WTC11 (cell line): ENCODE data around the gene TWF2. TPM values are rescaled to one million over a fixed set of nuclear protein-coding genes. Genes with fewer than 3 reads are reported as not detected.

Experiments
- ATF1 ChIP-seq: sonication (generic); formaldehyde crosslinking; IDR thresholded peaks from 2 replicates; pipeline ENCODE4 v1.8.1; 2023; ENCODE audit warnings: mild to moderate bottlenecking, moderate library complexity, missing genetic modification reagents
- ATF6 ChIP-seq: sonication (generic); formaldehyde crosslinking; IDR thresholded peaks from 2 replicates; pipeline ENCODE4 v1.8.1; 2023; ENCODE audit warnings: mild to moderate bottlenecking, missing genetic modification reagents
- CREB1 ChIP-seq: sonication (generic); formaldehyde crosslinking; IDR thresholded peaks from 2 replicates; pipeline ENCODE4 v1.8.0; 2023; ENCODE audit warnings: mild to moderate bottlenecking, missing genetic modification reagents
- HMGA2 ChIP-seq: fragments of 250-450 bp; sonication (Bioruptor Pico); IDR thresholded peaks from 2 replicates; pipeline ENCODE4 v1.4.0; 2021; ENCODE audit warnings: mild to moderate bottlenecking, moderate library complexity
- MYBL2 ChIP-seq: sonication (generic); formaldehyde crosslinking; IDR thresholded peaks from 2 replicates; pipeline ENCODE4 v1.8.1; 2023; ENCODE audit warnings: mild to moderate bottlenecking, moderate library complexity, missing genetic modification reagents
- NFE2L1 ChIP-seq: sonication (generic); formaldehyde crosslinking; IDR thresholded peaks from 2 replicates; pipeline ENCODE4 v1.8.1; 2023; ENCODE audit warnings: missing genetic modification reagents
- NR3C1 ChIP-seq: sonication (generic); formaldehyde crosslinking; conservative IDR thresholded peaks from 2 replicates; pipeline ENCODE4 v1.8.1; 2023; ENCODE audit warnings: low read depth, mild to moderate bottlenecking, missing genetic modification reagents
- OVOL2 ChIP-seq: fragments of 250-450 bp; sonication (Bioruptor Pico); IDR thresholded peaks from 2 replicates; pipeline ENCODE4 v1.9.0; 2021; ENCODE audit warnings: mild to moderate bottlenecking, borderline replicate concordance
- PRDM15 ChIP-seq: sonication (generic); formaldehyde crosslinking; IDR thresholded peaks from 2 replicates; pipeline ENCODE4 v1.8.0; 2022; ENCODE audit warnings: missing genetic modification reagents
- RELA ChIP-seq: sonication (generic); formaldehyde crosslinking; IDR thresholded peaks from 2 replicates; pipeline ENCODE4 v1.8.1; 2022; ENCODE audit warnings: missing genetic modification reagents, mild to moderate bottlenecking, borderline replicate concordance
- SMAD3 ChIP-seq: sonication (generic); formaldehyde crosslinking; IDR thresholded peaks from 2 replicates; pipeline ENCODE4 v1.8.0; 2022; ENCODE audit warnings: missing genetic modification reagents, mild to moderate bottlenecking, borderline replicate concordance
- ZNF219 ChIP-seq: sonication (generic); formaldehyde crosslinking; IDR thresholded peaks from 2 replicates; pipeline ENCODE4 v1.8.0; 2023; ENCODE audit warnings: missing genetic modification reagents, mild to moderate bottlenecking, borderline replicate concordance
- ZNF396 ChIP-seq: fragments of 250-450 bp; sonication (Bioruptor Pico); IDR thresholded peaks from 2 replicates; pipeline ENCODE4 v1.8.0; 2021; ENCODE audit warnings: mild to moderate bottlenecking, moderate library complexity, borderline replicate concordance
- ZNF671 ChIP-seq: fragments of 250-450 bp; sonication (Bioruptor Pico); IDR thresholded peaks from 2 replicates; pipeline ENCODE4 v1.8.0; 2021; ENCODE audit warnings: mild to moderate bottlenecking
- total RNA-seq: library from RNA; stranded (reverse); gene quantifications from 3 replicates; pipeline ENCODE4 v1.2.3, GENCODE V29; 2021
- TF ChIP-seq, protein P1 (sequence below): sonication (generic); formaldehyde crosslinking; IDR thresholded peaks from 2 replicates; pipeline ENCODE4 v1.8.1; 2023; ENCODE audit warnings: mild to moderate bottlenecking, missing genetic modification reagents, moderate library complexity
- TF ChIP-seq, protein P2 (sequence below): sonication (generic); formaldehyde crosslinking; IDR thresholded peaks from 2 replicates; pipeline ENCODE4 v1.8.1; 2023; ENCODE audit warnings: mild to moderate bottlenecking, missing genetic modification reagents
- TF ChIP-seq, protein P3 (sequence below): sonication (generic); formaldehyde crosslinking; IDR thresholded peaks from 2 replicates; pipeline ENCODE4 v1.8.1; 2023; ENCODE audit warnings: mild to moderate bottlenecking, missing genetic modification reagents, borderline replicate concordance
- TF ChIP-seq, protein P4 (sequence below): sonication (generic); formaldehyde crosslinking; IDR thresholded peaks from 2 replicates; pipeline ENCODE4 v1.8.0; 2022; ENCODE audit warnings: mild to moderate bottlenecking, missing genetic modification reagents
- TF ChIP-seq, protein P5 (sequence below): sonication (generic); formaldehyde crosslinking; IDR thresholded peaks from 2 replicates; pipeline ENCODE4 v1.8.1; 2022; ENCODE audit warnings: low read depth, missing genetic modification reagents, borderline replicate concordance
- TF ChIP-seq, protein P6 (sequence below): sonication (generic); formaldehyde crosslinking; IDR thresholded peaks from 2 replicates; pipeline ENCODE4 v1.8.1; 2022; ENCODE audit warnings: low read depth, mild to moderate bottlenecking, moderate library complexity, missing genetic modification reagents, borderline replicate concordance

Gene TWF2
- total RNA-seq, 1 experiment from 2014 or later: 71.1 TPM

DNA sequence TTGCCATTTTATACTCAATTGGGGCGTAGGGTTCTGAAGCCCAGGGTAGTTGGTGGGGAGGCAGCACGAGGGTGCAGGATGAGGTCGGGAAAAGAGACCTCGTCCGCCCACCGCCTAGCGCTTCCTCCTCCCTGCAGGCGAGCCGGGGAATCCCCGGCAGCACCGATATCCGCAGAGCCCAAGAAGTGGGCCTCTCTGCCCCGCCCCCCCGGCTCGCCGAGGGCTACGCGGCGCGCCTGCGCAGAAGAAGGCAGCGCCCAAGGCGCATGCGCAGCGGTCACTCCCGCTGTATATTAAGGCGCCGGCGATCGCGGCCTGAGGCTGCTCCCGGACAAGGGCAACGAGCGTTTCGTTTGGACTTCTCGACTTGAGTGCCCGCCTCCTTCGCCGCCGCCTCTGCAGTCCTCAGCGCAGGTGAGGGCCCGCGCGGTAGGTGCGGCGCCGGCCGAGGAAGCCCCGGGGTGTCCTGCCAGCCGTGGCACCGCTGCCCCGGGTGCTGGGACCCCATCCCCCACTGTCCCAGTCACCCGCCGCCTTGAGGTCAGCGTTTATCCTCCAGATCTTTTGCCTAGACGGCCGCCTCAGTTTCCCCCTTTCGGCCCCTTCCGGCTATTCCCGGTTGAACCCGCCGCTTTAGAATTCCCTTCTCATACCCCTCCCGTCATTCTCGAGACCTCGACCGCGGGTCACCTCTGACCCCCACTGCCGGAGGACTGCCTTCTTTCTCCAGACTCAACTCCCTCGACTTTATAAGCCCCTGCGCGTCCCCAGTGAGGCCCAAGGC, 40.9 kb downstream of the TWF2 start, which contains the start of gene ALAS1 (continued):
- TF ChIP-seq NR3C1 (CRISPR knock-in tag): no peak
- no peak for TF ChIP-seq ATF1 (CRISPR knock-in tag)
- TF ChIP-seq, protein P1, sequence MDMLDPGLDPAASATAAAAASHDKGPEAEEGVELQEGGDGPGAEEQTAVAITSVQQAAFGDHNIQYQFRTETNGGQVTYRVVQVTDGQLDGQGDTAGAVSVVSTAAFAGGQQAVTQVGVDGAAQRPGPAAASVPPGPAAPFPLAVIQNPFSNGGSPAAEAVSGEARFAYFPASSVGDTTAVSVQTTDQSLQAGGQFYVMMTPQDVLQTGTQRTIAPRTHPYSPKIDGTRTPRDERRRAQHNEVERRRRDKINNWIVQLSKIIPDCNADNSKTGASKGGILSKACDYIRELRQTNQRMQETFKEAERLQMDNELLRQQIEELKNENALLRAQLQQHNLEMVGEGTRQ (CRISPR knock-in tag): peak; percentile 27; the same call in 1 of the 2 replicates
- no peak for TF ChIP-seq ZNF671 (CRISPR knock-in tag)
- TF ChIP-seq, protein P2, sequence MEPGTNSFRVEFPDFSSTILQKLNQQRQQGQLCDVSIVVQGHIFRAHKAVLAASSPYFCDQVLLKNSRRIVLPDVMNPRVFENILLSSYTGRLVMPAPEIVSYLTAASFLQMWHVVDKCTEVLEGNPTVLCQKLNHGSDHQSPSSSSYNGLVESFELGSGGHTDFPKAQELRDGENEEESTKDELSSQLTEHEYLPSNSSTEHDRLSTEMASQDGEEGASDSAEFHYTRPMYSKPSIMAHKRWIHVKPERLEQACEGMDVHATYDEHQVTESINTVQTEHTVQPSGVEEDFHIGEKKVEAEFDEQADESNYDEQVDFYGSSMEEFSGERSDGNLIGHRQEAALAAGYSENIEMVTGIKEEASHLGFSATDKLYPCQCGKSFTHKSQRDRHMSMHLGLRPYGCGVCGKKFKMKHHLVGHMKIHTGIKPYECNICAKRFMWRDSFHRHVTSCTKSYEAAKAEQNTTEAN (CRISPR knock-in tag): no peak; the same call in 1 of the 2 replicates
- no peak for TF ChIP-seq MYBL2
- no peak for TF ChIP-seq CREB1 (CRISPR knock-in tag)
- TF ChIP-seq, protein P3, sequence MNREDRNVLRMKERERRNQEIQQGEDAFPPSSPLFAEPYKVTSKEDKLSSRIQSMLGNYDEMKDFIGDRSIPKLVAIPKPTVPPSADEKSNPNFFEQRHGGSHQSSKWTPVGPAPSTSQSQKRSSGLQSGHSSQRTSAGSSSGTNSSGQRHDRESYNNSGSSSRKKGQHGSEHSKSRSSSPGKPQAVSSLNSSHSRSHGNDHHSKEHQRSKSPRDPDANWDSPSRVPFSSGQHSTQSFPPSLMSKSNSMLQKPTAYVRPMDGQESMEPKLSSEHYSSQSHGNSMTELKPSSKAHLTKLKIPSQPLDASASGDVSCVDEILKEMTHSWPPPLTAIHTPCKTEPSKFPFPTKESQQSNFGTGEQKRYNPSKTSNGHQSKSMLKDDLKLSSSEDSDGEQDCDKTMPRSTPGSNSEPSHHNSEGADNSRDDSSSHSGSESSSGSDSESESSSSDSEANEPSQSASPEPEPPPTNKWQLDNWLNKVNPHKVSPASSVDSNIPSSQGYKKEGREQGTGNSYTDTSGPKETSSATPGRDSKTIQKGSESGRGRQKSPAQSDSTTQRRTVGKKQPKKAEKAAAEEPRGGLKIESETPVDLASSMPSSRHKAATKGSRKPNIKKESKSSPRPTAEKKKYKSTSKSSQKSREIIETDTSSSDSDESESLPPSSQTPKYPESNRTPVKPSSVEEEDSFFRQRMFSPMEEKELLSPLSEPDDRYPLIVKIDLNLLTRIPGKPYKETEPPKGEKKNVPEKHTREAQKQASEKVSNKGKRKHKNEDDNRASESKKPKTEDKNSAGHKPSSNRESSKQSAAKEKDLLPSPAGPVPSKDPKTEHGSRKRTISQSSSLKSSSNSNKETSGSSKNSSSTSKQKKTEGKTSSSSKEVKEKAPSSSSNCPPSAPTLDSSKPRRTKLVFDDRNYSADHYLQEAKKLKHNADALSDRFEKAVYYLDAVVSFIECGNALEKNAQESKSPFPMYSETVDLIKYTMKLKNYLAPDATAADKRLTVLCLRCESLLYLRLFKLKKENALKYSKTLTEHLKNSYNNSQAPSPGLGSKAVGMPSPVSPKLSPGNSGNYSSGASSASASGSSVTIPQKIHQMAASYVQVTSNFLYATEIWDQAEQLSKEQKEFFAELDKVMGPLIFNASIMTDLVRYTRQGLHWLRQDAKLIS (CRISPR knock-in tag): no peak
- TF ChIP-seq, protein P4, sequence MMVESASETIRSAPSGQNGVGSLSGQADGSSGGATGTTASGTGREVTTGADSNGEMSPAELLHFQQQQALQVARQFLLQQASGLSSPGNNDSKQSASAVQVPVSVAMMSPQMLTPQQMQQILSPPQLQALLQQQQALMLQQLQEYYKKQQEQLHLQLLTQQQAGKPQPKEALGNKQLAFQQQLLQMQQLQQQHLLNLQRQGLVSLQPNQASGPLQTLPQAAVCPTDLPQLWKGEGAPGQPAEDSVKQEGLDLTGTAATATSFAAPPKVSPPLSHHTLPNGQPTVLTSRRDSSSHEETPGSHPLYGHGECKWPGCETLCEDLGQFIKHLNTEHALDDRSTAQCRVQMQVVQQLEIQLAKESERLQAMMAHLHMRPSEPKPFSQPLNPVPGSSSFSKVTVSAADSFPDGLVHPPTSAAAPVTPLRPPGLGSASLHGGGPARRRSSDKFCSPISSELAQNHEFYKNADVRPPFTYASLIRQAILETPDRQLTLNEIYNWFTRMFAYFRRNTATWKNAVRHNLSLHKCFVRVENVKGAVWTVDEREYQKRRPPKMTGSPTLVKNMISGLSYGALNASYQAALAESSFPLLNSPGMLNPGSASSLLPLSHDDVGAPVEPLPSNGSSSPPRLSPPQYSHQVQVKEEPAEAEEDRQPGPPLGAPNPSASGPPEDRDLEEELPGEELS: peak; percentile 66; the same call in 1 of the 2 replicates
- TF ChIP-seq ATF6: no peak
- no peak for TF ChIP-seq PRDM15 (CRISPR knock-in tag)
- TF ChIP-seq ZNF396 (CRISPR knock-in tag): no peak
- TF ChIP-seq OVOL2 (CRISPR knock-in tag): no peak
- no peak for TF ChIP-seq ZNF219 (CRISPR knock-in tag)
- no peak for TF ChIP-seq SMAD3 (CRISPR knock-in tag)
- TF ChIP-seq HMGA2 (CRISPR knock-in tag): no peak
- TF ChIP-seq NFE2L1 (CRISPR knock-in tag): 0 out of 2 replicates have a peak, but pooled peaks have one; percentile 19
- TF ChIP-seq, protein P5, sequence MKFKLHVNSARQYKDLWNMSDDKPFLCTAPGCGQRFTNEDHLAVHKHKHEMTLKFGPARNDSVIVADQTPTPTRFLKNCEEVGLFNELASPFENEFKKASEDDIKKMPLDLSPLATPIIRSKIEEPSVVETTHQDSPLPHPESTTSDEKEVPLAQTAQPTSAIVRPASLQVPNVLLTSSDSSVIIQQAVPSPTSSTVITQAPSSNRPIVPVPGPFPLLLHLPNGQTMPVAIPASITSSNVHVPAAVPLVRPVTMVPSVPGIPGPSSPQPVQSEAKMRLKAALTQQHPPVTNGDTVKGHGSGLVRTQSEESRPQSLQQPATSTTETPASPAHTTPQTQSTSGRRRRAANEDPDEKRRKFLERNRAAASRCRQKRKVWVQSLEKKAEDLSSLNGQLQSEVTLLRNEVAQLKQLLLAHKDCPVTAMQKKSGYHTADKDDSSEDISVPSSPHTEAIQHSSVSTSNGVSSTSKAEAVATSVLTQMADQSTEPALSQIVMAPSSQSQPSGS: no peak
- TF ChIP-seq, protein P6, sequence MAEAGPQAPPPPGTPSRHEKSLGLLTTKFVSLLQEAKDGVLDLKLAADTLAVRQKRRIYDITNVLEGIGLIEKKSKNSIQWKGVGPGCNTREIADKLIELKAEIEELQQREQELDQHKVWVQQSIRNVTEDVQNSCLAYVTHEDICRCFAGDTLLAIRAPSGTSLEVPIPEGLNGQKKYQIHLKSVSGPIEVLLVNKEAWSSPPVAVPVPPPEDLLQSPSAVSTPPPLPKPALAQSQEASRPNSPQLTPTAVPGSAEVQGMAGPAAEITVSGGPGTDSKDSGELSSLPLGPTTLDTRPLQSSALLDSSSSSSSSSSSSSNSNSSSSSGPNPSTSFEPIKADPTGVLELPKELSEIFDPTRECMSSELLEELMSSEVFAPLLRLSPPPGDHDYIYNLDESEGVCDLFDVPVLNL (CRISPR knock-in tag): no peak
- no peak for TF ChIP-seq RELA (CRISPR knock-in tag)
